T-helper 2 cell treated with Interferon-gamma antibody and Interleukin-4, amounts not matched to agents 5 μg/mL and 100 μg/mL, for 36 hours (primary cell): ENCODE data around the gene THSD7B.

Source experiments
- DNase-seq: peaks from one replicate; pipeline ENCODE4 v3.0.0; 2021; ENCODE audit warnings: low spot score
- H3K27ac Mint-ChIP-seq: one replicate; pipeline ENCODE4 v1.8.0; 2021; ENCODE audit warnings: mild to moderate bottlenecking, mixed read lengths
- H3K27me3 Mint-ChIP-seq: one replicate; pipeline ENCODE4 v1.8.0; 2021; ENCODE audit warnings: low read depth, mixed read lengths
- H3K36me3 Mint-ChIP-seq: one replicate; pipeline ENCODE4 v1.8.0; 2021; ENCODE audit warnings: low read depth, mixed read lengths
- H3K4me1 Mint-ChIP-seq: one replicate; pipeline ENCODE4 v1.8.0; 2021; ENCODE audit warnings: low read depth, mixed read lengths
- H3K4me3 Mint-ChIP-seq: one replicate; pipeline ENCODE4 v1.8.0; 2022; ENCODE audit warnings: mild to moderate bottlenecking, moderate library complexity, mixed read lengths
- H3K9me3 Mint-ChIP-seq: one replicate; pipeline ENCODE4 v1.8.0; 2021; ENCODE audit warnings: mixed read lengths

Gene THSD7B

GRCh38 chr2:137180012-137180411, 414.7 kb downstream of the THSD7B start:
- H3K27me3 Mint-ChIP-seq, result no peaks in the 10 kb centered on the region
- no peak overlapping the region for H3K4me3 Mint-ChIP-seq
- no peaks in the 10 kb centered on the region for H3K9me3 Mint-ChIP-seq
- H3K36me3 Mint-ChIP-seq, result no peaks in the 10 kb centered on the region
- no peaks in the 10 kb centered on the region for H3K4me1 Mint-ChIP-seq
- no peak for DNase-seq
- no peak overlapping the region for H3K27ac Mint-ChIP-seq

GRCh38 chr2:137181370-137181769, 416.0 kb downstream of the THSD7B start:
- Mint-ChIP-seq H3K4me1 (no peaks in the 10 kb centered on the region), H3K9me3 (no peaks in the 10 kb centered on the region), H3K4me3 (no peak overlapping the region), H3K27ac (no peak overlapping the region), H3K36me3 (no peaks in the 10 kb centered on the region), H3K27me3 (no peaks in the 10 kb centered on the region)
- DNase-seq, result no peak

GRCh38 chr2:137182071-137182470, 416.7 kb downstream of the THSD7B start:
- H3K36me3 Mint-ChIP-seq, result no peaks in the 10 kb centered on the region
- H3K27ac Mint-ChIP-seq, result no peak overlapping the region
- no peaks in the 10 kb centered on the region for H3K4me1 Mint-ChIP-seq
- no peak overlapping the region for H3K4me3 Mint-ChIP-seq
- no peaks in the 10 kb centered on the region for H3K9me3 Mint-ChIP-seq
- no peaks in the 10 kb centered on the region for H3K27me3 Mint-ChIP-seq
- no peak for DNase-seq

GRCh38 chr2:137183206-137183898, 418.0 kb downstream of the THSD7B start:
- H3K4me3 Mint-ChIP-seq, result no peak overlapping the region
- no peak for DNase-seq
- no peaks in the 10 kb centered on the region for H3K27me3 Mint-ChIP-seq
- no peak overlapping the region for H3K27ac Mint-ChIP-seq
- H3K4me1 Mint-ChIP-seq, result no peaks in the 10 kb centered on the region
- no peaks in the 10 kb centered on the region for H3K36me3 Mint-ChIP-seq
- no peaks in the 10 kb centered on the region for H3K9me3 Mint-ChIP-seq

- H3K4me3 Mint-ChIP-seq, result no peak overlapping the region
- no peak for DNase-seq
- H3K36me3 Mint-ChIP-seq, result no peaks in the 10 kb centered on the region
- H3K4me1 Mint-ChIP-seq, result no peaks in the 10 kb centered on the region
- no peaks in the 10 kb centered on the region for H3K27me3 Mint-ChIP-seq
- H3K9me3 Mint-ChIP-seq, result no peaks in the 10 kb centered on the region
- H3K27ac Mint-ChIP-seq, result no peak overlapping the region
Observed at GRCh38 chr2:137185378-137186078, 420.2 kb downstream of the THSD7B start.

- DNase-seq, result no peak
- H3K4me3 Mint-ChIP-seq, result no peak overlapping the region
- no peak overlapping the region for H3K27ac Mint-ChIP-seq
- no peaks in the 10 kb centered on the region for H3K27me3 Mint-ChIP-seq
- no peaks in the 10 kb centered on the region for H3K9me3 Mint-ChIP-seq
- H3K36me3 Mint-ChIP-seq, result no peaks in the 10 kb centered on the region
- no peaks in the 10 kb centered on the region for H3K4me1 Mint-ChIP-seq
Observed at GRCh38 chr2:137187216-137187615, 421.9 kb downstream of the THSD7B start.

- Mint-ChIP-seq H3K27me3 (no peaks in the 10 kb centered on the region), H3K36me3 (no peaks in the 10 kb centered on the region), H3K27ac (no peak overlapping the region), H3K4me3 (no peak overlapping the region), H3K9me3 (no peaks in the 10 kb centered on the region), H3K4me1 (no peaks in the 10 kb centered on the region)
- DNase-seq, result no peak
Observed at GRCh38 chr2:137190411-137191195, 425.3 kb downstream of the THSD7B start.

GRCh38 chr2:137192366-137193310, 427.3 kb downstream of the THSD7B start:
- Mint-ChIP-seq H3K9me3 (no peaks in the 10 kb centered on the region), H3K27ac (no peak overlapping the region), H3K4me1 (no peaks in the 10 kb centered on the region), H3K36me3 (no peaks in the 10 kb centered on the region), H3K27me3 (no peaks in the 10 kb centered on the region), H3K4me3 (no peak overlapping the region)
- DNase-seq, result no peak

GRCh38 chr2:137193401-137193800, 428.1 kb downstream of the THSD7B start:
- Mint-ChIP-seq H3K27me3 (no peaks in the 10 kb centered on the region), H3K4me1 (no peaks in the 10 kb centered on the region), H3K9me3 (no peaks in the 10 kb centered on the region), H3K36me3 (no peaks in the 10 kb centered on the region), H3K4me3 (no peak overlapping the region), H3K27ac (no peak overlapping the region)
- DNase-seq, result no peak

- no peaks in the 10 kb centered on the region for H3K36me3 Mint-ChIP-seq
- no peak for DNase-seq
- H3K4me1 Mint-ChIP-seq, result no peaks in the 10 kb centered on the region
- H3K9me3 Mint-ChIP-seq, result no peaks in the 10 kb centered on the region
- no peak overlapping the region for H3K4me3 Mint-ChIP-seq
- H3K27ac Mint-ChIP-seq, result no peak overlapping the region
- H3K27me3 Mint-ChIP-seq, result no peaks in the 10 kb centered on the region
Observed at GRCh38 chr2:137194111-137194510, 428.8 kb downstream of the THSD7B start.

- Mint-ChIP-seq H3K9me3 (no peaks in the 10 kb centered on the region), H3K27ac (no peak overlapping the region), H3K4me3 (no peak overlapping the region), H3K4me1 (no peaks in the 10 kb centered on the region), H3K27me3 (no peaks in the 10 kb centered on the region), H3K36me3 (no peaks in the 10 kb centered on the region)
- DNase-seq, result no peak
Observed at GRCh38 chr2:137199751-137200150, 434.4 kb downstream of the THSD7B start.

GRCh38 chr2:137202318-137202717, 437.0 kb downstream of the THSD7B start:
- Mint-ChIP-seq H3K27ac (no peak overlapping the region), H3K9me3 (no peaks in the 10 kb centered on the region), H3K4me1 (no peaks in the 10 kb centered on the region), H3K36me3 (no peaks in the 10 kb centered on the region), H3K4me3 (no peak overlapping the region), H3K27me3 (no peaks in the 10 kb centered on the region)
- no peak for DNase-seq

GRCh38 chr2:137205324-137205723, 440.0 kb downstream of the THSD7B start:
- Mint-ChIP-seq H3K27me3 (no peaks in the 10 kb centered on the region), H3K9me3 (no peaks in the 10 kb centered on the region), H3K4me1 (no peaks in the 10 kb centered on the region), H3K27ac (no peak overlapping the region), H3K36me3 (no peaks in the 10 kb centered on the region), H3K4me3 (no peak overlapping the region)
- no peak for DNase-seq
